Psoas muscle (tissue), 8 donors: ENCODE results near the gene CHN2. TPM values are rescaled to one million over a fixed set of nuclear protein-coding genes. Genes with fewer than 3 reads are reported as not detected.

Source experiments
- ATAC-seq, 4 donors: fragments of 200-7000 bp; cut with Tn5 transposase; one replicate each; pipeline ENCODE4 v1.9.1; 2020; ENCODE audit warnings: moderate library complexity in 3 of 4, mild to moderate bottlenecking in 2 of 4
- DNase-seq, 2 donors: peaks; one replicate each; pipeline ENCODE4 v3.0.0-alpha.2; 2020
- H3K27ac ChIP-seq: fragments of 200-600 bp; one replicate; pipeline ENCODE4 v1.8.0; 2022
- H3K27me3 ChIP-seq, 3 donors: fragments of 200-600 bp in 1 of 3; one replicate each; pipeline versions ENCODE4 v1.6.1 to v1.8.0; 2013 to 2022; ENCODE audit warnings: low read length in 2 of 3, mild to moderate bottlenecking in 2 of 3, moderate library complexity in 1 of 3; ENCODE audit not compliant: insufficient read depth in 3 of 3
- H3K36me3 ChIP-seq, 2 donors: fragments of 200-600 bp in 1 of 2; one replicate each; pipeline versions ENCODE4 v1.6.1 to v1.8.0; 2013 to 2022; ENCODE audit warnings: low read depth in 1 of 2, mild to moderate bottlenecking in 1 of 2, moderate library complexity in 1 of 2; ENCODE audit not compliant: insufficient read depth in 1 of 2
- H3K4me1 ChIP-seq: fragments of 200-600 bp; one replicate; pipeline ENCODE4 v1.8.0; 2022
- H3K4me3 ChIP-seq: fragments of 200-600 bp; one replicate; pipeline ENCODE4 v1.8.0; 2022; ENCODE audit warnings: mild to moderate bottlenecking
- H3K9me3 ChIP-seq: fragments of 200-600 bp; one replicate; pipeline ENCODE4 v1.8.0; 2022
- WGBS, 3 donors: extraction: QIAGEN DNeasy Blood & Tissue Kit; methylation state at CpG; one replicate each; pipeline versions ENCODE4 v1.1.6 to v1.1.7; 2013; 5-methylcytosine and 5-hydroxymethylcytosine counted together
- intact Hi-C, 2 donors: fragments of 100-400 bp; cut with DNase I; formaldehyde crosslinking; loops; one replicate each; pipeline versions ENCODE4 v1.11.0 to v1.14.2; 2022
- long read RNA-seq, 2 donors: library from polyadenylated mRNA; unstranded; transcript quantifications; one replicate each; pipeline ENCODE4 v2.0.0, GENCODE V29; 2021
- polyA plus RNA-seq, 3 donors: library from polyadenylated mRNA; stranded (reverse); fragments of 200-250 nt; gene quantifications; one replicate each; pipeline ENCODE4 v1.2.3, GENCODE V29; 2013
- total RNA-seq, 4 donors: library from RNA; stranded (reverse); fragmentation: NEBNext Ultra II Directional in 2 of 4; extraction: Animal tissue kit (Norgen Biotek cat#: 25700) in 2 of 4; gene quantifications; one replicate each; pipeline versions ENCODE4 v1.2.1 to v1.2.4, GENCODE V29; 2021 to 2023
- TF ChIP-seq, protein P1 (sequence below): fragments of 200-600 bp; IDR thresholded peaks from one replicate; pipeline ENCODE4 v1.8.0; 2022; ENCODE audit warnings: antibody characterized with exemption
- donor health status: healthy with polysubstance abuse.
- donor health status: DM: no; HTN: no; CAD: no; lungs with moderate emphysema.
- donor health status: Bipolar disorder and iron deficiency.
- donor health status: healthy.
- donor health status: DM: yes; HTN: yes; CAD: no.
- donor health status: DM: no; HTN: no; CAD: no.
- donor health status: DM: no; HTN: no; CAD: no.
- donor health status: DM: yes; HTN: yes; CAD: no.

Gene CHN2
- total RNA-seq (10 to 100 TPM in 1 of 4 donors, 1 to 10 TPM in 3; 2.3 to 18.1 (median 4.4) TPM), polyA plus RNA-seq (1 to 10 TPM in 2 of 3 donors, under 1 TPM in 1; 0.43 to 2.1 (median 1.2) TPM)
- long read RNA-seq, donor 1: 0 reads
- long read RNA-seq, donor 2, transcript CHN2-201 (13 exons, 3,530 nt): major isoform, 6 of 14 reads
- long read RNA-seq, donor 2, partial matches to known transcripts: 0 of 14 reads
- long read RNA-seq, donor 2, other reads (novel, unspliced or antisense): 8 of 14 reads

DNA sequence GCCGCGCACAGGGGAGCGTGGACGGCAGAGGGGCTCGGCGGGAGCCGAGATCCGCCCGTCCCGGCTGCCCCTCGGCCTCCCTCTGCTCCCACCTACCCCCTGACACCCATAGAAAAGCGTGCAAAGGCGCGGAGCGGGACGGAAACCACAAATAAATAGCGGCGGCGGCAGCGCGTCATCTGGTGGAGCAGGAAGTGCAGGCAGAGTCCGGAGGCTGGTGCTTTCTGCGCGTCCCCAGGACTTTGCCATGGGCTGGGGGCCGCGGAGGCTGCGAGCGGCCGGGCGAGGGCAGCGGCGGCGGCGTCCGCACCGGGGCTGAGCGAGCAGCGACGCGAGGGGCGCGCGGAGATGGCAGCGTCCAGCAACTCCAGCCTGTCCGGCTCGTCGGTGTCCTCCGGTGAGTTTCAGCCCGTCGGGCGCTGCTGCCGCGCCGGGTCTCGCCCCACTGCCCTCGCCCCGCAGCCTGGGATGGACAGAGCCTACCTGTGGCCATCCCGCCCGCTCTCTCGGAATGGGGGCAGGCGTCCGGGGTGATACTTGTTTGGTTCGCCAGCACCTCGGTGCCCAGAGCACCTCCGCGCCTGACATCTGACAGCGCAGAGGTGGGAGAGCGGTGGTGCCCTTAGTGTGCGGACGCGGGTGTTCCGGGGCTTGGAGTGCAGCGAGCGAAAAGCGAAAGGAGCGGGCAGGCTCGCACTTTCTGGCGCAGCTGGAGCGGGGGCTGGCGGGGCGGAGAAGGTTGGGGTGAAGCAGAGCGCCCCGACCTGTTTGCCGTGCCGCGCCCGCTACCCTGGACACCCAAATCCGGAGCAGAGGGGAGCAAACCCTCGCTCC is at the start of gene CHN2:
CHN2 (plus strand) TSS at position 182 of the 834 bp plus-strand sequence.
- Histone ChIP-seq H3K9me3 (no peaks in the 10 kb centered on the region), H3K27ac (no peak within 1 kb of the TSS), H3K27me3 (peaks cover 0 to 2% (median 0%) of the 10 kb centered on the region in 3 donors), H3K4me3 (peak within 1 kb of the TSS; percentile 71), H3K36me3 (no peaks in the 10 kb centered on the region), H3K4me1 (peaks cover 4% of the 10 kb centered on the region)
- TF ChIP-seq, protein P1, sequence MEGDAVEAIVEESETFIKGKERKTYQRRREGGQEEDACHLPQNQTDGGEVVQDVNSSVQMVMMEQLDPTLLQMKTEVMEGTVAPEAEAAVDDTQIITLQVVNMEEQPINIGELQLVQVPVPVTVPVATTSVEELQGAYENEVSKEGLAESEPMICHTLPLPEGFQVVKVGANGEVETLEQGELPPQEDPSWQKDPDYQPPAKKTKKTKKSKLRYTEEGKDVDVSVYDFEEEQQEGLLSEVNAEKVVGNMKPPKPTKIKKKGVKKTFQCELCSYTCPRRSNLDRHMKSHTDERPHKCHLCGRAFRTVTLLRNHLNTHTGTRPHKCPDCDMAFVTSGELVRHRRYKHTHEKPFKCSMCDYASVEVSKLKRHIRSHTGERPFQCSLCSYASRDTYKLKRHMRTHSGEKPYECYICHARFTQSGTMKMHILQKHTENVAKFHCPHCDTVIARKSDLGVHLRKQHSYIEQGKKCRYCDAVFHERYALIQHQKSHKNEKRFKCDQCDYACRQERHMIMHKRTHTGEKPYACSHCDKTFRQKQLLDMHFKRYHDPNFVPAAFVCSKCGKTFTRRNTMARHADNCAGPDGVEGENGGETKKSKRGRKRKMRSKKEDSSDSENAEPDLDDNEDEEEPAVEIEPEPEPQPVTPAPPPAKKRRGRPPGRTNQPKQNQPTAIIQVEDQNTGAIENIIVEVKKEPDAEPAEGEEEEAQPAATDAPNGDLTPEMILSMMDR: no peak
- intact Hi-C loops: loop anchor here in 1 of 2 donors (5.0 kb wide), 1 partner anchor 212 kb away; no protein-coding TSS in a partner anchor
- 0 to 1% (median 0%) methylated on average over 80 to 89 of the region's 89 CpGs for WGBS, 3 donors
- ATAC-seq (peak; percentile 73 to 83 (median 74)), DNase-seq (peak; percentile 58 to 71)

DNA sequence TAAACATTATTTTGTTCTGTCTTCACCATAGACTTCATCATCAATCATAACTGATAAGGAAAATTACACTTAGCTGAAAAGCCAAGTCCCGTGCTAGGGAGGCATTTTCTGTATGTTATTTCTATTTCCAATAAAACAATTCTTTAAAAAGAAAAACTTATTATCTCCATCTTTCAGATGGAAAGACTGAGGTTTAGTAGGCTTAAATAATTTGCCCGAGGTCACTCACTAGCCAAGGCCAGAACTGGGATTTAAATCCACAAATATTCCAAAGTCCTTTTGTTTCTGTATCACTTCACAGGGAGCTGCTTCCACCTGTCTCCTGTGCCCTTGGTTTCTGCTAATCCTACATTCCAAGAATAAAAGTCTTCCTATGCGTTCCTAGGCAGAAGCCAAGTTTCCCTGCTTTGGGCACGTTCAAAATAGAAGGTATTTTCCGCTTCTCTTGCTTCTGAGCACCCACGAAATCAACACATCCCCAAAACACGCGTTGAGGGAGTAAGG is 49.0 kb upstream of the CHN2 start:
- intact Hi-C loops: no loop called here
- H3K27me3 ChIP-seq: no peaks in the 10 kb centered on the region

DNA sequence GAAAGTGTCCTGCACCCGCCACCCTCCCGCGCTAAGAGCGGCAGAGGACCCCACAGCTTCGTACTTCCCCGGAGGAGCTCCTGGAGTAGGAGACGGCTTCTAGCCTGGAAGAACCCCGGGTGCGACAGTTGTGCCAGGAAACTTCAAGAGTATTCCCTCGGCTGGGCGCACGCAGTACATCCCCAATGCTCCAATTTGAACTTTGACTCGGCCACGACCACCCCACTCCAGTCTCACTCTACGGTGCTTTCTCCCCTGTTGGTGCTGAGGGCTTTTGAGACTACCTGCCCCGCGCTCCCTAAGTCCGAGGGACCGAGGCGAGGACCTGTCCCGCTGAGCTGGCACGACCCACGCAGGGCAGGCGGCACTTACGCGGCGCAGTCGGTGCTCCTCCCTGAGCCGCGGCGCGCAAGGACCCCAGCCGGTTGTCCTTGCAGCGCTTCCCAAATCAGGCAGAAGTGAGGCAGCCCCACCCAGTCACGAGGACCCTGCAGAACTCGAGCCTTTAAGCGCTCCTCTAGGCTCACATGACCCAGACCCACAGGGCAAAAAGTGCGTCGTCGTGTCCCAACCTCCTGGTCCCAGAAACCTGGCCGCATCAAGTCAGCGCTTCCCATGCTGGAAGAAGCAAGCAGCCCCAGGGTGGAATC is 48.4 kb upstream of the CHN2 start, which contains the start of gene CPVL:
CPVL (minus strand) TSS at position 481 of the 650 bp plus-strand sequence. CDS start 25,476 bp downstream, outside the sequence.
- Histone ChIP-seq H3K27ac (peak within 1 kb of the TSS; percentile 68), H3K4me1 (peaks cover 13% of the 10 kb centered on the region), H3K4me3 (peak within 1 kb of the TSS; percentile 71), H3K9me3 (no peaks in the 10 kb centered on the region), H3K27me3 (no peaks in the 10 kb centered on the region), H3K36me3 (no peaks in the 10 kb centered on the region)
- TF ChIP-seq, protein P1: no peak
- DNase-seq (peak; percentile 55 to 71), ATAC-seq (peak; percentile 59 to 74 (median 68))
- intact Hi-C loops: no loop called here
- 1 to 4% (median 2%) methylated on average over 42 of the region's 42 CpGs for WGBS, 3 donors

More for the DNA sequence above, 49.0 kb upstream of the CHN2 start:
- Histone ChIP-seq H3K36me3 (no peaks in the 10 kb centered on the region), H3K4me3 (peak overlapping the region; percentile 71), H3K9me3 (no peaks in the 10 kb centered on the region), H3K4me1 (peaks cover 13% of the 10 kb centered on the region), H3K27ac (peak overlapping the region; percentile 68)
- TF ChIP-seq, protein P1: no peak
- ATAC-seq: no peak
- DNase-seq: no peak
- WGBS, 3 donors: 21 to 23% (median 22%) methylated on average over 8 of the region's 8 CpGs

DNA sequence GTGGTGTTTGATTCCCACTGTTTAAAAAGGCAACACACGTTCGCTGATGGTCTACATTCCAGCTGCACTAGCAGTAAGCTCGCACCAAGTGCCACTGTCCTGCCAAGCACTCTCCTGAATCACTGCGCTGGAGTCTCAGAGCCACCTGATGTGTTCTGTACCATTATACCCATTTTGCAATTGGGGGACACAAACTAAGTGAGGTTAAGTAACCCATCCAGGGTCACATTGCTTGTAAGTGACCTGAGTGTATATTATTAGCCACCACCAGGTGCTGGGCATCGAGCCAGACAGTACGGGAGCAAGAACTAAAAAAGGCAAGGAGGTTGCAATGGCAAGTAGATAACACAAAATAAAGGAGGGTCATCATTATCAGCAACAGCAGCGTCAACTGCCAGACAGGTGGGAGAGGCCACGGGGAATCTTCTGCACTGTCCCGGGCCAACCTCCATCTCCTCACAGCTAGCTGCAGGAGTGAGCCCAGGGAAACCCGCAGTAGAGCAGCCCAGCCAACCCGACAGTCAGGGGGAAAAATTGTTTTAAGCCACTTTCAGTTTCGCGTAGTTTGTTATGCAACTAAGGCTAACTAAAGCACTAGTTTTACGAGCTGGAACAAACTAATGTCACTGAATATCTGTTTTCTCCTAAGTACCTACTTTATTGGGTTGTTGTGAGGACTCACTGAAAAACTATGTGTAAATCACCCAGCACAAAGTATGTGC is 47.5 kb upstream of the CHN2 start:
- no peaks in the 10 kb centered on the region for H3K9me3 ChIP-seq
- no peaks in the 10 kb centered on the region for H3K27me3 ChIP-seq
- TF ChIP-seq, protein P1: peak; percentile 6
- intact Hi-C loops: no loop called here
- H3K4me3 ChIP-seq: peak overlapping the region; percentile 71
- ATAC-seq (peak; percentile 88 to 96 (median 94)), DNase-seq (peak; percentile 67 to 83)
- peaks cover 13% of the 10 kb centered on the region for H3K4me1 ChIP-seq
- no peaks in the 10 kb centered on the region for H3K36me3 ChIP-seq
- 17 to 24% (median 21%) methylated on average over 14 of the region's 14 CpGs for WGBS, 3 donors
- H3K27ac ChIP-seq: peak overlapping the region; percentile 68
